ENCODE measurements around the gene ADGRG2. TPM values are rescaled to one million over a fixed set of nuclear protein-coding genes. Genes with fewer than 3 reads are reported as not detected.

The ADGRG2 gene
- total RNA-seq, 4 donors from 2014 or later = 0.11 to 0.16 TPM; not detected in 2

GRCh38 chrX:19046343-19047215 is 75.7 kb downstream of the ADGRG2 start:
- Histone ChIP-seq H3K4me1 (no peaks in the 10 kb centered on the region), H3K4me3 (no peak overlapping the region), H3K9me3 (no peaks in the 10 kb centered on the region), H3K36me3 (no peaks in the 10 kb centered on the region), H3K27me3 (no peaks in the 10 kb centered on the region), H3K27ac (no peak overlapping the region)
- DNase-seq = no peak
- in situ Hi-C loops (cut with MboI; ENCODE audit: low sequenced_read_pairs in 4 of 4) (no loop called here), intact Hi-C loops (cut with DNase I; ENCODE audit: low total_unique reads) (no loop called here)
- TF ChIP-seq POLR2A (IDR thresholded peaks at IDR 0.05) (no peak), CTCF (IDR thresholded peaks at IDR 0.05 in 4 of 5, conservative IDR thresholded peaks at IDR 0.05 in 1 of 5) (no peak)
- no peak for ATAC-seq

GRCh38 chrX:19040373-19040772 is 81.9 kb downstream of the ADGRG2 start:
- H3K27ac ChIP-seq = no peak overlapping the region
- H3K9me3 ChIP-seq = no peaks in the 10 kb centered on the region
- TF ChIP-seq CTCF (IDR thresholded peaks at IDR 0.05 in 4 of 5, conservative IDR thresholded peaks at IDR 0.05 in 1 of 5) (no peak), POLR2A (IDR thresholded peaks at IDR 0.05) (no peak)
- no peak for DNase-seq
- H3K36me3 ChIP-seq = no peaks in the 10 kb centered on the region
- H3K4me3 ChIP-seq = no peak overlapping the region
- in situ Hi-C loops (cut with MboI; ENCODE audit: low sequenced_read_pairs in 4 of 4) = no loop called here
- no peaks in the 10 kb centered on the region for H3K4me1 ChIP-seq
- no peaks in the 10 kb centered on the region for H3K27me3 ChIP-seq
- intact Hi-C loops (cut with DNase I; ENCODE audit: low total_unique reads) = no loop called here
- ATAC-seq = no peak

GRCh38 chrX:19034025-19034424 is 88.2 kb downstream of the ADGRG2 start:
- TF ChIP-seq CTCF (IDR thresholded peaks at IDR 0.05 in 4 of 5, conservative IDR thresholded peaks at IDR 0.05 in 1 of 5) (no peak), POLR2A (IDR thresholded peaks at IDR 0.05) (no peak)
- Histone ChIP-seq H3K4me3 (no peak overlapping the region), H3K9me3 (no peaks in the 10 kb centered on the region), H3K27me3 (no peaks in the 10 kb centered on the region), H3K27ac (no peak overlapping the region), H3K4me1 (no peaks in the 10 kb centered on the region), H3K36me3 (no peaks in the 10 kb centered on the region)
- intact Hi-C loops (cut with DNase I; ENCODE audit: low total_unique reads) (no loop called here), in situ Hi-C loops (cut with MboI; ENCODE audit: low sequenced_read_pairs in 4 of 4) (no loop called here)
- DNase-seq (no peak), ATAC-seq (no peak)

GRCh38 chrX:19030805-19031204 is 91.5 kb downstream of the ADGRG2 start:
- Histone ChIP-seq H3K27ac (no peak overlapping the region), H3K4me1 (no peaks in the 10 kb centered on the region), H3K27me3 (no peaks in the 10 kb centered on the region), H3K36me3 (no peaks in the 10 kb centered on the region), H3K9me3 (no peaks in the 10 kb centered on the region), H3K4me3 (no peak overlapping the region)
- intact Hi-C loops (cut with DNase I; ENCODE audit: low total_unique reads) = no loop called here
- DNase-seq (no peak), ATAC-seq (no peak)
- TF ChIP-seq POLR2A (IDR thresholded peaks at IDR 0.05) (no peak), CTCF (IDR thresholded peaks at IDR 0.05 in 4 of 5, conservative IDR thresholded peaks at IDR 0.05 in 1 of 5) (no peak)
- in situ Hi-C loops (cut with MboI; ENCODE audit: low sequenced_read_pairs in 4 of 4) = no loop called here
